ENCODE measurements around the gene HOMER1. TPM values are rescaled to one million over a fixed set of nuclear protein-coding genes. Genes with fewer than 3 reads are reported as not detected.
"Not testable (repeated sequence)": the region's sequence is repeated elsewhere in the genome, so short reads cannot be mapped to it uniquely, and the experiment has no call there.

The HOMER1 gene
- total RNA-seq, 1 donor from 2014 or later = 41.6 TPM

GRCh38 chr5:79386679-79387078, 127.3 kb downstream of the HOMER1 start:
- Histone ChIP-seq H2AFZ (replicated peaks) (no peak overlapping the region), H4K20me1 (ENCODE audit: low read depth) (no peaks in the 10 kb centered on the region), H3K36me3 (peaks cover 4% of the 10 kb centered on the region), H3K9ac (no peak overlapping the region), H3F3A (ENCODE audit: low read depth) (no peaks in the 10 kb centered on the region), H3K4me1 (no peaks in the 10 kb centered on the region), H3K27ac (no peak overlapping the region), H3K4me2 (no peak overlapping the region), H3K4me3 (no peak overlapping the region), H3K27me3 (no peaks in the 10 kb centered on the region), H3K9me3 (ENCODE audit: low read depth) (no peaks in the 10 kb centered on the region), H3K79me2 (ENCODE audit: low read depth) (peaks cover 9% of the 10 kb centered on the region)
- no peak for DNase-seq (ENCODE audit: low spot score)
- peaks cover 39% of the 10 kb centered on the region for H3K36me3 Mint-ChIP-seq
- no peak overlapping the region for H3K27ac Mint-ChIP-seq
- H3K9me3 Mint-ChIP-seq = peaks cover 28% of the 10 kb centered on the region
- H3K27me3 Mint-ChIP-seq (ENCODE audit: insufficient read depth, low read depth) = no peaks in the 10 kb centered on the region
- no peaks in the 10 kb centered on the region for H3K4me1 Mint-ChIP-seq
- no peak overlapping the region for H3K4me3 Mint-ChIP-seq
- TF ChIP-seq EZH2phosphoT487 (IDR thresholded peaks at IDR 0.05) = no peak

DNA sequence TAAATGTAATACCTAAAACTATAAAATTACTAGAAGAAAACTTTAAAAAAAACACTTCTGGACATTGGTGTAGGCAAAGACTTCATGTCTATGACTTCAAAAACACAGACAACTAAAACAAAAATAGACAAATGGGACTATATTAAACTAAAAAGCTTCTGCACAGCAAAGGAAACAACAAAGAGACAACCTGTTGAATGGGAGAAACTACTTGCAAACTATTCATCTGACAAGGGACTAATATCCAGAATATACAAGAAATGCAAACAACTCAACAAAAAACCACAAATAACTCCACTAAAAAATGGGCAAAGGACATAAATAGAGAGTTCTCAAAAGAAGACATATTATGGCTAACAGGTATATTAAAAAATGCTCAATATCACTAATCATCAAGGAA, 128.8 kb downstream of the HOMER1 start:
- peaks cover 37% of the 10 kb centered on the region for H3K9me3 Mint-ChIP-seq
- peaks cover 42% of the 10 kb centered on the region for H3K36me3 Mint-ChIP-seq
- not testable (repeated sequence) for H3K4me2 ChIP-seq; H3K27me3 ChIP-seq; H3K9ac ChIP-seq; H3K79me2 ChIP-seq (ENCODE audit: low read depth); H3K27ac Mint-ChIP-seq; H3K4me3 ChIP-seq; H3K4me1 ChIP-seq; H3K27me3 Mint-ChIP-seq (ENCODE audit: insufficient read depth, low read depth); H3K9me3 ChIP-seq (ENCODE audit: low read depth); H3K4me1 Mint-ChIP-seq; H3K27ac ChIP-seq; DNase-seq (ENCODE audit: low spot score); H4K20me1 ChIP-seq (ENCODE audit: low read depth); H3K4me3 Mint-ChIP-seq; H2AFZ ChIP-seq (replicated peaks); H3K36me3 ChIP-seq; H3F3A ChIP-seq (ENCODE audit: low read depth)

DNA sequence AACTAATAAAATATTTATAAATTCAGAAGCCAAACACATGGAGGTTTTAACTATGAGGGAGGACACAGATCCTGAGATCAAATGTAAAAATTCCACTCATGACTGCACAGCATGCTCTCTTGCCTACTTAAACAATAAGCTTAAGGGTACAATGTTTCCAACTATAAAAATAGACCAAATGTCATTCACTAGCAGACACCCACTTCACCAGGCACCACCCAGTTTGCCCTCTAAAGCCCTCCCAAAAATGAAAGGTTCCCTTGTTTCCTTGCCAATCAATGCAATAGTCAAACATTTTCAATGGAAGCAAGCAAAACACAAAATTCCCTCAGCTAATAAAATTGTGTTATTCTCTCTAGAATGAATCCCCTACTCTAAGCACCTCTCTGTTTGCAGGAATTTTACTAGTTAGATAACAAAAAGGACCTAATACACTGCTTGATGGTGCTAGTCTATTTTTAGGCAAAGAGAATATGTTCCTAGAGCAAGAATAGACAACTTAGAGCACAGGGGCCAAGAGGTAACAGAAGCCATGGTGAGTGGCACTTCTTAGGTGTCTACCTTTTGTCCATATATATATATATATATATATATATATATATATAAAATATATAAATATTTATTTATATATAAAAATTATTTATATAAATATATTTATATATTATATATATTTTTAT, 135.3 kb downstream of the HOMER1 start:
- TF ChIP-seq EZH2phosphoT487 (IDR thresholded peaks at IDR 0.05) (no peak), EZH2 (IDR thresholded peaks at IDR 0.05) (no peak), CTCF (IDR thresholded peaks at IDR 0.05) (no peak)
- H3K4me3 Mint-ChIP-seq = no peak overlapping the region
- H4K20me1 ChIP-seq (ENCODE audit: low read depth) = no peaks in the 10 kb centered on the region
- H3K9me3 Mint-ChIP-seq = peaks cover 27% of the 10 kb centered on the region
- peaks cover 26% of the 10 kb centered on the region for H3K36me3 Mint-ChIP-seq
- H3K9ac ChIP-seq = no peak overlapping the region
- no peaks in the 10 kb centered on the region for H3K27me3 ChIP-seq
- peak overlapping the region; percentile 25 for H3K27ac ChIP-seq
- H2AFZ ChIP-seq (replicated peaks) = no peak overlapping the region
- no peaks in the 10 kb centered on the region for H3K9me3 ChIP-seq (ENCODE audit: low read depth)
- H3K4me1 ChIP-seq = no peaks in the 10 kb centered on the region
- no peak overlapping the region for H3K27ac Mint-ChIP-seq
- DNase-seq (ENCODE audit: low spot score) = no peak
- peaks cover 3% of the 10 kb centered on the region for H3K4me1 Mint-ChIP-seq
- H3K36me3 ChIP-seq = peaks cover 4% of the 10 kb centered on the region
- peaks cover 4% of the 10 kb centered on the region for H3K79me2 ChIP-seq (ENCODE audit: low read depth)
- no peak overlapping the region for H3K4me2 ChIP-seq
- peaks cover 4% of the 10 kb centered on the region for H3K27me3 Mint-ChIP-seq (ENCODE audit: insufficient read depth, low read depth)
- peaks cover 4% of the 10 kb centered on the region for H3F3A ChIP-seq (ENCODE audit: low read depth)
- H3K4me3 ChIP-seq = no peak overlapping the region

DNA sequence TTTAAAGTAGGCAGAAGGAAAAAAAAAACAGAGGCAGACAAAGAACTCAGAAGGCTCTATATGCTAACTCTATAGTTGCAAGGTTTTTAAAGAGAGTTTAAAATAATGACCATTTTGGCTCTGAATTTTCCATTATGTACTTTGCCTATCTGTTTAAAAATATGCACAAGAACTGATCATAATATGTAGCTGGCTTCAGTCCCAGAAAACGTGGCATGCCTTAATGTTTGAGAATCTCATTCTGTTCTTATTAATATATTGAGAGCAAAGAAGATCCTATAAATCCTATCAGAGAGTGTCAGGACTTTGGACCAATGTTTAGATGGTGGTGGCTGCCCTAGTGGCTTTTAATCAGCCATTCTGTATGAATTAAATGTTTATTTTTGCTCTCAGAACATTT, 156.5 kb downstream of the HOMER1 start:
- no peaks in the 10 kb centered on the region for H3F3A ChIP-seq (ENCODE audit: low read depth)
- H3K36me3 ChIP-seq = no peaks in the 10 kb centered on the region
- Mint-ChIP-seq H3K27me3 (ENCODE audit: insufficient read depth, low read depth) (peaks cover 2% of the 10 kb centered on the region), H3K9me3 (peaks cover 4% of the 10 kb centered on the region), H3K4me1 (no peaks in the 10 kb centered on the region), H3K27ac (no peak overlapping the region), H3K4me3 (no peak overlapping the region), H3K36me3 (peaks cover 3% of the 10 kb centered on the region)
- no peak overlapping the region for H3K27ac ChIP-seq
- H4K20me1 ChIP-seq (ENCODE audit: low read depth) = no peaks in the 10 kb centered on the region
- H3K4me1 ChIP-seq = no peaks in the 10 kb centered on the region
- TF ChIP-seq CTCF (IDR thresholded peaks at IDR 0.05) = no peak
- H3K9me3 ChIP-seq (ENCODE audit: low read depth) = peaks cover 3% of the 10 kb centered on the region
- H2AFZ ChIP-seq (replicated peaks) = no peak overlapping the region
- H3K4me2 ChIP-seq = no peak overlapping the region
- no peak overlapping the region for H3K9ac ChIP-seq
- H3K79me2 ChIP-seq (ENCODE audit: low read depth) = no peaks in the 10 kb centered on the region
- no peaks in the 10 kb centered on the region for H3K27me3 ChIP-seq
- H3K4me3 ChIP-seq = no peak overlapping the region
- DNase-seq (ENCODE audit: low spot score) = no peak
